ENCODE measurements around the gene KCNMA1.

Gene KCNMA1

GRCh38 chr10:77553966-77554365 is 83.6 kb downstream of the KCNMA1 start:
- no peak for DNase-seq

- no peak for DNase-seq
Observed at GRCh38 chr10:77553311-77553710, 84.3 kb downstream of the KCNMA1 start.

- DNase-seq: no peak
Observed at GRCh38 chr10:77552252-77552651, 85.4 kb downstream of the KCNMA1 start.

- no peak for DNase-seq
Observed at GRCh38 chr10:77550378-77550777, 87.2 kb downstream of the KCNMA1 start.

DNA sequence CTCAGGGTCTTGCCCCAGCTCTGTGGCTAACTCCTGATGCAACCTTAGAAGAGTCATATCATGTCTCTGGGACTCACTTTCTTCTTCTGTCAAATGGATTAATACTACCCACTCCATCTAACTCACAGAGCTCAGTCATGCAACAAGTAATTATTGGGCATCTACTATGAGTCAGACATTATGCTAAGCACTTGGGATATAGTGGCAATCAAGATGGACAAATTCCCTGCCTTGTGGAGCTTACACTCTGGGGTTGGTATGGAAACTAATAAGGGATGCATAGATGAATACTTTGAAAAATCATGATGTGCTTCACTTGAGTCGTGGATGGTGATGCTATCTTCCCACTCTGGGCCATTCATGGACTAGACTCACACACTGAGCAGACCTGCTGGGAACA is 88.9 kb downstream of the KCNMA1 start:
- no peak for DNase-seq

GRCh38 chr10:77548157-77548556 is 89.5 kb downstream of the KCNMA1 start:
- DNase-seq: no peak

DNA sequence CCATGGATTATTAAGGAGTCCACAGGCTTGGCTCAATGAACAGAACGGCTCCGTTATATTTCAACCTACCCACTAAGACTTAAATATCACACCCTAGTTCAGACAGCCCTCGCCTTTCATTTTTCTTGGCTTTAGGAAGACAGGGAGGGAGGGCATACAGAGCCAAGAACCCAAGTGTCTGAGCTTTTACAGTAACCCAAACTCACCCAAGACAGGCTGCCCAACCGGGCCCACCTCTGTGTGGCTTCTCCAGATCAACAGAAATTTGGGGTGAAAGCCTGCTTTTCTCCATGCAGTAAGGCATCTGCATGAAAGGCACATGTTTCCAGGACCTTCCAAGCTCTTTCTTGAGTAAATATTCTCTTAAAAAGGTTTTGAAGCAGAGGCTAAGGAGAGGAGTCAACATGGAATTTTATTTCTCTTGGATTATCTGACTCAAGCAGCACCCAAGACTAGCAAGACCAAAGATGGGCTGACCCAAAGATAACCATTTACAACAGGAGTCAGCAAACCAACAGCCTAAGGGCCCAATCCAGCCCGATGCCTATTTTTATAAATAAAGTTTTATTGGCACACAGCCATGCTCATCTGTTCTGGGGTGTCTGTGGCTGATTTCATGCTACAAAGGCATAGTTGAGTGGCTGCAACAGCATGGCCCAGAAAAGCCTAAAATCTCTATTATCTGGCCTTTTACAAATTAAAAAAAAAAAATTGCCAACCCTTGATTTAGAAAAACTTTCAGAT is 90.1 kb downstream of the KCNMA1 start:
- no peak for DNase-seq

DNA sequence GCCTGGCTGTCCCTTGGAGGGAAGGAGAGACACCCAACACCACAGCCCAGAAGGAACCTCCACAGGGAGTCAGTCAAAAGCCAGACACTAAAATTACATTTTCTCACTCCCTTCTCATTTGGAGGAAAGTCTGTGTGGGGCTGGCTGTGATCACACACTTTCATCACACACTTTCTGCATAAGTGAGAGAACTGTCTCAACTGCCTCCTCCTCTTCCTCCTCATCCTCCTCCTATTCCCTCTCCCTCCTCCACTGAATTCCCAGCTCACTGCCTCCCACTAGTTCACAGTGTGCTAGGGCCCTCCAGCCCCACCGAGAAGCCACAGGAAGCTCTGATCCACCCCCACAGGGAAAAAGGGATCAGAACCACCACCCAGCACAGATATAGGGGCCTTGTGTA is 91.6 kb downstream of the KCNMA1 start:
- no peak for DNase-seq

DNA sequence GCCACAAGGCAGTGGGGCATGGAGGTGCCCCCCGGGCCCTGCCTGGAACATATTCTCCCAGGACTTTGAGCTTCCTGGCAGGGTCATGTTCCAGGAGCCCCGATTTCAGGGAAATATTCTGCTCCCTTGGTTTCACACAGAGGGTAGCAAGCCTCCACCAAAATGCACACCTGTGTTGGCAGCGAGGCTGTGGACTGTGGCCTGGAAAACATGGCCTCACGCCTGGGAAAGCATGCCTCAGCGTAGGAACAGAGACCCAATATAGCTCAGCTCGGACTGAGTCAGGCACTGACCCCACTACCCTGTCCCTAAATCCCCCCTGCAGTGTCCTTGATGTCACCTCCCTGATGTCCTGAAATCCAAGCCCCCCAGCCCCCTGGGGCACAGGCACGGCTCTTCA is 92.0 kb downstream of the KCNMA1 start:
- no peak for DNase-seq

GRCh38 chr10:77544617-77545016 is 93.0 kb downstream of the KCNMA1 start:
- DNase-seq: no peak

GRCh38 chr10:77542710-77543259 is 94.8 kb downstream of the KCNMA1 start:
- DNase-seq: no peak

DNA sequence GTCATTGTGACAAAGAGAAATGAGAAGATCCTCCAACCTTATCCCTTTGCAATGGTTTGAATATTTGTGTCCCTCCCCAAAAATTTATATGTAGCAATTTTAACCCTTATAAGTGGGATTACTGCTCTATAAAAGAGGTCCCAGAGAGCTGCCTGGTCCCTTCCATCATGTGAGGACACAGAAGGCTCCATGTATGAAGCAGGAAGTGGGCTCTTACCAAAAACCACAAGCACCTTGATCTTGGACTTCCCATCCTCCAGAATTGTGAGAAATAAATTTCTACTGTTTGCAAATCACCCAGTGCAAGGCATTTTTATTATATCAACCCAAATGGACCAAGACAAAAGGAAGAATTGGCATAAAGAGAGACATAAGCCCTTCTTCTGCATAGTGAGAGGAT is 95.7 kb downstream of the KCNMA1 start:
- DNase-seq: no peak

DNA sequence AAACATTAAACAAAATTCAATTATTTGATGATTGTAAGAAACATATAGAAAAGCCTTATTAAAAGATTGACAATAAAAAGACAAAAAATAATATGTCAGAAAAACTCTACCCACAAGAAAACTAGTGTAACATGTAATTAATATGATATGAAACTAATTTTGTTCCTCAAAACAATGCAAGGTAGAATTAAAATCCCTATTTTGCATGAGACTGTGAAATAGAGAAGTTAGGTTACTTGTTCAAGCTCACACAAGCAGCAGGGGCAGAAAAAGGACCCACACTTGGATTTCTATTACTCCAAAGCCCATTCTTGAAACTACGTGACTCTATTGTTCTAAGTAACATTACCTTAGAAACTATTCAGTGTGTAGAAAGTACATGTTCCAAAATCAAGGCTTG is 96.4 kb downstream of the KCNMA1 start:
- no peak for DNase-seq

DNA sequence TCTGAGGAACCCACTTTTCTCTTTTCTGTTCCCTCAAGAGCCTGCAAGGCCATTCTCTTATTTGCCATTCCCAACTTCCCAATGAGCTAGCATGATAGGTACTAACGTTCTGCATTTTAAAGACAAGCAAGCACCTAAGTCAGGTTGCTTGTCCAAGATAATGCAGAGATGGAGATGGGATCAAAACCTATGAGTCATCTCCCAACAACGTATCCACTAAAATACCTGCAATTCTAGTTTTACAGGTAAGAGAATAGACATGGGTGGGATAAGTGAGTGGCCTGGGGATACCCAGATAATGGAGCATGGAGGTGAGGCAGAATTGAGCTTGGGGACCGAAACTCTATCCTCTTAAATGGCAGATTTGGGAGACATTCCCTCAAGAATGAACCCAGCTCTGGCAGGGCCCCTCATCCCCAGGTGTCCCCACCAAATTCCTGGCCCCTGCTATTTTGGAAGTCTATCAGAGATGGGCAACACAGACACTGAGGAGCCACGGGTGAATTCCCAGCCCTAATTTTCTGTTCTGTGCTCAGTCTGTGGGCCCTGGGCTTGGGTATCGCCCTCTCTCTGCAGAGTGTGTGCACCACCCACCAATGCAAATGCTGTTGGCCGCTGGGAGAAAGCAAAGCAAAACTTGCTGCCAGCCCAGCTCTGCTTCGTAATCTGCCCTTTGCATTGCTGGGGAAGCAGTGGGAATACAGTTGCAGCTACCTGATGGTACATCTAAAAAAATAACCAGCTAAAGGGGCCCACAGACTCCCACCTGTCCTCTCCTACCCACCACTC is 98.3 kb downstream of the KCNMA1 start:
- no peak for DNase-seq

DNA sequence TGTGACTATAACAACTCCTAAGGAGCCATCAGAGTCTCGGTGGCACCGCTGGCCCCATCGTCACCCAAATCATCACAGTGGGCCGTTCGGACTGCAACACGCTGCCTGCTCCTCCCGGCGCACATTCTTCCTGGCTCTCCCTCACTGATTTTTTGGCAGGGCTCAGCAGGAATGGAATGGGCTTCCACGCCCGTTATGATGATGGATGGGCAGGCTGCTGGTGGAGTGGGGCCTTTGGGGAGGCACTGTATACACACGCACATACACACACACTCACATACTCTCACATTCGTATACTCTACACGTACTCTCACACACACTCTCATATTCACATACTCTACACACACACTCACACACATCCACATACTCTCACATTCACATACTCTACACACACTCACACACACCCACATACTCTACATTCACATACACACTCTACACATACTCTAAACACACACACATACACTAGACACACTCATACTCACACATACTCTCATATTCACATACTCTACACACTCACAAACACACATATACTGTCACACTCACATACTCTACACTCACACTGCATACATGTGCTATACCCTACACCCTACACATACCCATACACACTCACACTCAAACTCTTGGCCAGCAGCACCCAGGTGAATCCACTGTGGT is 99.8 kb downstream of the KCNMA1 start:
- no peak for DNase-seq

- no peak for DNase-seq
Observed at GRCh38 chr10:77537071-77537470, 100.5 kb downstream of the KCNMA1 start.

- DNase-seq: no peak
Observed at GRCh38 chr10:77533887-77534278, 103.7 kb downstream of the KCNMA1 start.

DNA sequence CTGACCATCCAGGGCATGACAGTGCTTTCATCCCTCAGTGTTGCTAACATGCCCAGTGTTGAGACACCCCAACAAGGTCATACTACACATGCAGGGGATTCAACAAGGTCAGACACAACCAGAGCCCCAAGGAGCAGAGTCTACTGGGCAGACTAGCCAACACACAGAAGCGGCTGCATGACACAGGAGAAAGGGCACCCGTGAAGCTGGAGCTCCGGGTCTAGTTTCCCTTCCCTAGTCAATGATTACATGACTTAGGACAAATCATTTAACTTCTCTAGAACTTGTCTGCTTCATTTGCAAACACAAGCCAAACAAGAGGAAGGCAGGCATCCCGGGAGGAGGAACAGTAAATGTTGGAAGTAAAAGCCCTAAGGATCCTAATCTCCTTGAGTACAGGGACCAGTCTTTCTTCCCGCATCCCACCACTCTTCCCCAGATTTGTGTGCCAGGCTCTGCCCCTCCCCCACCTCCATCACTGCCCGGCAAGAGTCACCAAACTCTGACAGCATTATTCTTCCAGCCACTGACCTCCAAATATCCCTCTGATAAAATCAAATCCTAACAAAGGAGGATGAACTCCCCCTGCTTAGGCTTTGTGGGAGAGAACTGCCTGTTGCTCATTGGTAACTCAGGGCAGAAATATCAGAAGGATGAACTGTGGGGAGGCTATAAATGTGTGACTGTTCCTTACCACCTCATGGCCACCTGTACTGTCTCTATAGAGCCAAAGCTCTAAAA is 104.3 kb downstream of the KCNMA1 start:
- DNase-seq: no peak

DNA sequence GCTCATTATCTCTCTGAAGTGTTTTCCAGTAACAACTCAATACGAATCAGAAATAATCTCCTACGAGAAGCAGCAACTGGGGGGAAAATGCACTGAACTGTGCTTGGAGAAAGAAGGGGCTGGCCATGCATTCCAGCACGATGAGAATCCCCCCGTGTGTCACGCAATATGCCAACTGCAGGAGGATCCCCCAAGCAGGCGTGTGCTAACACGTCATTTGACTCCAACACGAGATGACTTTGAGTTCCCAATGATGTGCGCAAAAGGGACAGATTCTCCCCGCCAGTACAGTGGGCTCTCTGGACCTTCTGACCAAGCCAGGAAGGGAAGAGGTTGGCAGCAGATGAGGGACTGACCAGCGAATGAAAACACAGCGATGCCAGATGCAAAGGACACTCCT is 105.5 kb downstream of the KCNMA1 start:
- peak; percentile 8 for DNase-seq

- peak; percentile 15 for DNase-seq
Observed at GRCh38 chr10:77531441-77532001, 106.1 kb downstream of the KCNMA1 start.

DNA sequence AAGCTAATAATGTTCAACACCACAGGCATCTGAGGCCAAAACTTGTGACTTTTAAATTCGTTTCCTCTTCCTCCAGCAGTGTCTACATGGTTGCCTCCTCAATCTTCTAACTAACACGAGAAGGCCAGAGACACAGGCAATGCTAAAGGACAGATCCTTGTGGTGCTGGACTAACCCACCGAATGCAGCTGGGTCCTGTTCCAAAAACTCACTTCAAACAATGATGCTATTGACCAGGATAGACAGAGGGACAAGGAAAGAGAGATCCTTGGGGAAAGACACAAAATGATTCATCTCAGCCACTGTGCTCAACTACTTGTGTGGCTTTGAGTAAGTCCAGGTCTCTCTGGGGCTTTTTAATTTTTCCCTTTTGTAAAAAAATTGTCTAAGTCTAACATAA is 107.6 kb downstream of the KCNMA1 start:
- no peak for DNase-seq

GRCh38 chr10:77529050-77529576 is 108.5 kb downstream of the KCNMA1 start:
- no peak for DNase-seq

All from NCI-H1694 treated with DMSO at 0.1 percent for 48 hours (cell line).